ENCODE results near the gene SALL1. TPM values are rescaled to one million over a fixed set of nuclear protein-coding genes. Genes with fewer than 3 reads are reported as not detected.

SALL1 gene
- total RNA-seq, 1 donor from 2014 or later, result 15.0 TPM

DNA sequence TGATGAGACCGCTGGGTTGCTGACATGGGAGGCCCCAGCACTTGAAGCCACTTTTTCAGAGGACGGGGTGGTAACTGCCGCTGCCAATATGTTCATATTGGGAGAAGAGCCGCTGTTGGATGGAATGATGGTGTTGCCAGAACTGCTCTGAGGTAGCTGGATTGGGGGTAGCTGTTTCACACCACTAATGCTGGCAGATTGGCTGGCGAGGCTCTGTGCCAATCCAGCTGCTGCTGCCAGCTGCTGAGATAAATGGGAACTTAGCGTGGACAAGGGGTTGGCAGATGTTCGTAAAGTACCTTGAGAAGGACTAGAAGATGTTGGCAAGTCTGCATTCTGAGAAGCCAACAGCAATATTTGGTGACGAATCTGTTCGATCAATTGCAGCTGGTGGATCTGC, 10.0 kb downstream of the SALL1 start:
- no peak for FAIRE-seq
- Mint-ChIP-seq H3K36me3 (ENCODE audit: low read depth, unreplicated experiment) (peaks cover 35% of the 10 kb centered on the region), H3K4me3 (ENCODE audit: unreplicated experiment) (no peak overlapping the region), H3K27me3 (ENCODE audit: low read depth, unreplicated experiment) (no peaks in the 10 kb centered on the region), H3K9me3 (ENCODE audit: unreplicated experiment) (no peaks in the 10 kb centered on the region), H3K4me1 (ENCODE audit: low read depth, unreplicated experiment) (peaks cover 5% of the 10 kb centered on the region), H3K27ac (ENCODE audit: unreplicated experiment) (no peak overlapping the region)
- Histone ChIP-seq H2AFZ (ENCODE audit: low read depth, low read length) (no peak overlapping the region), H3K27me3 (ENCODE audit: insufficient read depth, low read length) (no peaks in the 10 kb centered on the region), H3K4me2 (ENCODE audit: low read length) (no peak overlapping the region), H3K79me2 (ENCODE audit: insufficient read depth, low read length) (peaks cover 78% of the 10 kb centered on the region), H4K20me1 (ENCODE audit: insufficient read depth, low read length) (peaks cover 40% of the 10 kb centered on the region), H3K9me3 (ENCODE audit: insufficient read depth, low read depth, low read length) (no peaks in the 10 kb centered on the region), H3K9ac (ENCODE audit: low read length) (no peak overlapping the region), H3K4me3 (ENCODE audit: insufficient read depth, low read depth, low read length) (no peak overlapping the region), H3K27ac (ENCODE audit: low read depth, low read length) (no peak overlapping the region), H3K4me1 (ENCODE audit: insufficient read depth, low read length) (peaks cover 5% of the 10 kb centered on the region), H3K36me3 (ENCODE audit: insufficient read depth, low read length) (peaks cover 5% of the 10 kb centered on the region)
- no peak for TF ChIP-seq EZH2 (IDR thresholded peaks at IDR 0.05; ENCODE audit: insufficient read depth, low read length)
- TF ChIP-seq, protein P1, sequence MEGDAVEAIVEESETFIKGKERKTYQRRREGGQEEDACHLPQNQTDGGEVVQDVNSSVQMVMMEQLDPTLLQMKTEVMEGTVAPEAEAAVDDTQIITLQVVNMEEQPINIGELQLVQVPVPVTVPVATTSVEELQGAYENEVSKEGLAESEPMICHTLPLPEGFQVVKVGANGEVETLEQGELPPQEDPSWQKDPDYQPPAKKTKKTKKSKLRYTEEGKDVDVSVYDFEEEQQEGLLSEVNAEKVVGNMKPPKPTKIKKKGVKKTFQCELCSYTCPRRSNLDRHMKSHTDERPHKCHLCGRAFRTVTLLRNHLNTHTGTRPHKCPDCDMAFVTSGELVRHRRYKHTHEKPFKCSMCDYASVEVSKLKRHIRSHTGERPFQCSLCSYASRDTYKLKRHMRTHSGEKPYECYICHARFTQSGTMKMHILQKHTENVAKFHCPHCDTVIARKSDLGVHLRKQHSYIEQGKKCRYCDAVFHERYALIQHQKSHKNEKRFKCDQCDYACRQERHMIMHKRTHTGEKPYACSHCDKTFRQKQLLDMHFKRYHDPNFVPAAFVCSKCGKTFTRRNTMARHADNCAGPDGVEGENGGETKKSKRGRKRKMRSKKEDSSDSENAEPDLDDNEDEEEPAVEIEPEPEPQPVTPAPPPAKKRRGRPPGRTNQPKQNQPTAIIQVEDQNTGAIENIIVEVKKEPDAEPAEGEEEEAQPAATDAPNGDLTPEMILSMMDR (IDR thresholded peaks at IDR 0.05; ENCODE audit: insufficient read depth, low read depth, low read length), result no peak
- DNase-seq (ENCODE audit: low read depth), result no peak

DNA sequence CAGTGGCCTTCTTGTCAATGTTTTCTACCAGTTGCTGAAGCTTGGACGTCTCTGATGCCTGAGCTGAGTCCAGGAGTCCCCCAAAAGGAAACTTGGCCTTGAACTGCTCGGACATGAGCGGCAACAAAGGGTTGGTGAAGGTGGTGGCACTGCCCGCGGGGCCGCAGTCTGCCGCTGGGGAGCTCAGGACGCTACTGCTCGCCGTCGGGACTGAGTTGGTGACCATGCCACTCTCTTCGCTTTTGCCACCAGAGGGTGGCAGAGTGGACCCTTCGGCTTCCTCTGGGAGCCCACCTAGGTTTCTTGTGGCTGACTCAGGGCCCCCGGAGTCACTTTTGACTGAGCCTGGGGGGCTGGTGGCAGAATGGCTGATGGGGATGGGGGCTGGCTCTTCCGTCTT, 11.0 kb downstream of the SALL1 start:
- H4K20me1 ChIP-seq (ENCODE audit: insufficient read depth, low read length), result peaks cover 34% of the 10 kb centered on the region
- no peak for FAIRE-seq
- peaks cover 68% of the 10 kb centered on the region for H3K79me2 ChIP-seq (ENCODE audit: insufficient read depth, low read length)
- H3K27me3 ChIP-seq (ENCODE audit: insufficient read depth, low read length), result no peaks in the 10 kb centered on the region
- peaks cover under 1% of the 10 kb centered on the region for H3K27me3 Mint-ChIP-seq (ENCODE audit: low read depth, unreplicated experiment)
- H3K4me2 ChIP-seq (ENCODE audit: low read length), result no peak overlapping the region
- DNase-seq (ENCODE audit: low read depth), result no peak
- no peak overlapping the region for H3K27ac Mint-ChIP-seq (ENCODE audit: unreplicated experiment)
- peaks cover 6% of the 10 kb centered on the region for H3K36me3 ChIP-seq (ENCODE audit: insufficient read depth, low read length)
- H3K9me3 ChIP-seq (ENCODE audit: insufficient read depth, low read depth, low read length), result no peaks in the 10 kb centered on the region
- H3K4me1 ChIP-seq (ENCODE audit: insufficient read depth, low read length), result peaks cover 3% of the 10 kb centered on the region
- H3K4me3 Mint-ChIP-seq (ENCODE audit: unreplicated experiment), result no peak overlapping the region
- peaks cover 35% of the 10 kb centered on the region for H3K36me3 Mint-ChIP-seq (ENCODE audit: low read depth, unreplicated experiment)
- no peak overlapping the region for H3K27ac ChIP-seq (ENCODE audit: low read depth, low read length)
- H2AFZ ChIP-seq (ENCODE audit: low read depth, low read length), result no peak overlapping the region
- no peaks in the 10 kb centered on the region for H3K4me1 Mint-ChIP-seq (ENCODE audit: low read depth, unreplicated experiment)
- no peak for TF ChIP-seq EZH2 (IDR thresholded peaks at IDR 0.05; ENCODE audit: insufficient read depth, low read length)
- TF ChIP-seq, protein P1 (IDR thresholded peaks at IDR 0.05; ENCODE audit: insufficient read depth, low read depth, low read length), result no peak
- no peak overlapping the region for H3K9ac ChIP-seq (ENCODE audit: low read length)
- no peaks in the 10 kb centered on the region for H3K9me3 Mint-ChIP-seq (ENCODE audit: unreplicated experiment)
- no peak overlapping the region for H3K4me3 ChIP-seq (ENCODE audit: insufficient read depth, low read depth, low read length)

DNA sequence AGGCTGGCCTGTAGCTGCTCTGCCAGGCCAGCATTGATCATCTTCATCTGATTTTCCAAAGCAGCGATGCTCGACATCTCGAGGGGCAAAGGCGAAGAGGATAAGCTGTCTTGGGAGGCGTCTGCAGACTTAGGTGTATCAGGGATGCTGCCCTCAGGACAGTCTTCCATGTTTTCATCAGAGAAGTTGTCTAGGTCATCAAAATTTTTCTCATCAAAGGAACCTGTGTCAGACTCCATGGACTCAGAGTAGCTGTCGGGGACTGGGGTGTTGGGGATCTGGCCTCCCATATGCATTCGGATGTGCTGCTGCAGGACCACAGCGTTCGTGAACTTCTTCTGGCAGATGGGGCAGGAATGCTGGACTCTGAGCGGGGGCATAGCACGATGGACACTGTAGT, 11.5 kb downstream of the SALL1 start:
- FAIRE-seq (no peak), DNase-seq (ENCODE audit: low read depth) (no peak)
- H3K27ac Mint-ChIP-seq (ENCODE audit: unreplicated experiment), result no peak overlapping the region
- H3K9me3 Mint-ChIP-seq (ENCODE audit: unreplicated experiment), result no peaks in the 10 kb centered on the region
- H3K27me3 Mint-ChIP-seq (ENCODE audit: low read depth, unreplicated experiment), result peaks cover 2% of the 10 kb centered on the region
- peaks cover 6% of the 10 kb centered on the region for H3K36me3 ChIP-seq (ENCODE audit: insufficient read depth, low read length)
- H4K20me1 ChIP-seq (ENCODE audit: insufficient read depth, low read length), result peaks cover 34% of the 10 kb centered on the region
- no peak overlapping the region for H3K27ac ChIP-seq (ENCODE audit: low read depth, low read length)
- no peaks in the 10 kb centered on the region for H3K9me3 ChIP-seq (ENCODE audit: insufficient read depth, low read depth, low read length)
- H3K9ac ChIP-seq (ENCODE audit: low read length), result no peak overlapping the region
- H3K4me3 Mint-ChIP-seq (ENCODE audit: unreplicated experiment), result no peak overlapping the region
- TF ChIP-seq, protein P1 (IDR thresholded peaks at IDR 0.05; ENCODE audit: insufficient read depth, low read depth, low read length), result no peak
- TF ChIP-seq EZH2 (IDR thresholded peaks at IDR 0.05; ENCODE audit: insufficient read depth, low read length), result no peak
- no peak overlapping the region for H3K4me2 ChIP-seq (ENCODE audit: low read length)
- peaks cover 35% of the 10 kb centered on the region for H3K36me3 Mint-ChIP-seq (ENCODE audit: low read depth, unreplicated experiment)
- peaks cover 63% of the 10 kb centered on the region for H3K79me2 ChIP-seq (ENCODE audit: insufficient read depth, low read length)
- H2AFZ ChIP-seq (ENCODE audit: low read depth, low read length), result no peak overlapping the region
- H3K4me1 Mint-ChIP-seq (ENCODE audit: low read depth, unreplicated experiment), result no peaks in the 10 kb centered on the region
- H3K4me3 ChIP-seq (ENCODE audit: insufficient read depth, low read depth, low read length), result no peak overlapping the region
- H3K27me3 ChIP-seq (ENCODE audit: insufficient read depth, low read length), result no peaks in the 10 kb centered on the region
- H3K4me1 ChIP-seq (ENCODE audit: insufficient read depth, low read length), result peaks cover 1% of the 10 kb centered on the region

Data from astrocyte (in vitro differentiated cells and primary cell).